Hepatocyte (in vitro differentiated cells): Measurements from ENCODE around the gene RNF4.

Experiments used
- EZH2 ChIP-seq: fragments of 200-600 bp; sonication (generic); IDR thresholded peaks from 2 replicates; pipeline ENCODE4 v1.6.1; 2016; ENCODE audit warnings: antibody characterized with exemption, mild to moderate bottlenecking, borderline replicate concordance
- EZH2phosphoT487 ChIP-seq: fragments of 200-600 bp; sonication (generic); IDR thresholded peaks from one replicate; pipeline ENCODE4 v1.6.1; 2018; ENCODE audit warnings: antibody characterized with exemption, mild to moderate bottlenecking, low read depth, moderate library complexity; ENCODE audit not compliant: unreplicated experiment, severe bottlenecking
- TF ChIP-seq, protein P1 (sequence below): fragments of 200-600 bp; sonication (generic); IDR thresholded peaks from 2 replicates; pipeline ENCODE4 v1.5.1; 2016; ENCODE audit warnings: antibody characterized with exemption, mild to moderate bottlenecking; ENCODE audit not compliant: poor library complexity

DNA sequence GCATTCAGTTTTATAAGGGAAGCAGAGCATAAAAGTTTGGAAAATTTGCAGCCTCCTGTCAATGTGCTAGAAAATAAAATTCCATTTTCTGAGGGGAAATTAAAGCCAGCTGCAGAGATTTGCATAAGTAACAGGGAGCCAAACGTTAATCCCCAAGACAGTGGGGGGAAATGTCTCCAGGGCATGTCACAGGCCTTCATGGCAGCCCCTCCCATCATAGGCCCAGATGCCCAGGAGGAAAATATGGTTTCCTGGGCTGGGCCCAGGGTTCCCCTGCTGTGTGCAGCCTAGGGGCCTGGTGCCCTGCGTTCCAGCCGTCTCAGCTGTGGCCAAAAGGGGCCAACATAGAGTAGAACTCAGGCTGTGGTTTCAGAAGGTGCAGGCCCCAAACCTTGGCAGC lies 9.3 kb downstream of the RNF4 start:
- TF ChIP-seq, protein P1, sequence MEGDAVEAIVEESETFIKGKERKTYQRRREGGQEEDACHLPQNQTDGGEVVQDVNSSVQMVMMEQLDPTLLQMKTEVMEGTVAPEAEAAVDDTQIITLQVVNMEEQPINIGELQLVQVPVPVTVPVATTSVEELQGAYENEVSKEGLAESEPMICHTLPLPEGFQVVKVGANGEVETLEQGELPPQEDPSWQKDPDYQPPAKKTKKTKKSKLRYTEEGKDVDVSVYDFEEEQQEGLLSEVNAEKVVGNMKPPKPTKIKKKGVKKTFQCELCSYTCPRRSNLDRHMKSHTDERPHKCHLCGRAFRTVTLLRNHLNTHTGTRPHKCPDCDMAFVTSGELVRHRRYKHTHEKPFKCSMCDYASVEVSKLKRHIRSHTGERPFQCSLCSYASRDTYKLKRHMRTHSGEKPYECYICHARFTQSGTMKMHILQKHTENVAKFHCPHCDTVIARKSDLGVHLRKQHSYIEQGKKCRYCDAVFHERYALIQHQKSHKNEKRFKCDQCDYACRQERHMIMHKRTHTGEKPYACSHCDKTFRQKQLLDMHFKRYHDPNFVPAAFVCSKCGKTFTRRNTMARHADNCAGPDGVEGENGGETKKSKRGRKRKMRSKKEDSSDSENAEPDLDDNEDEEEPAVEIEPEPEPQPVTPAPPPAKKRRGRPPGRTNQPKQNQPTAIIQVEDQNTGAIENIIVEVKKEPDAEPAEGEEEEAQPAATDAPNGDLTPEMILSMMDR: no peak
- TF ChIP-seq EZH2phosphoT487 (no peak), EZH2 (no peak)
